ENCODE data around the gene DCTN3.

GRCh38 chr9:34648673-34649072 is 28.4 kb upstream of the DCTN3 start:
- TF ChIP-seq CTCF (IDR thresholded peaks at IDR 0.05) (no peak), POLR2A (IDR thresholded peaks at IDR 0.05) (no peak)

Data from vagina (tissue), 2 donors.